Measurements from ENCODE around the gene SMIM20. TPM values are rescaled to one million over a fixed set of nuclear protein-coding genes. Genes with fewer than 3 reads are reported as not detected.

SMIM20 gene
- total and polyA plus RNA-seq, 2 of the 4 experiments (the other 2 are of a cell fraction), result 13.6 to 23.1 TPM

- no peaks in the 10 kb centered on the region for H3K79me1 ChIP-seq (ENCODE audit: low read depth in 1 of 2, low read length in 2 of 2)
- no peak overlapping the region for H4K8ac ChIP-seq (ENCODE audit: low read depth in 2 of 2, low read length in 2 of 2)
- CTCF ChIA-PET, result interaction anchor here (0.7 kb wide), 1 partner anchor 13 kb away, joined by 3 read pairs; no protein-coding TSS in a partner anchor
- no CpG with 5 or more reads among the region's 6 CpGs for WGBS, 2 experiments (ENCODE audit: extremely low coverage in 2 of 2, insufficient read length in 1 of 2)
- H3K4me2 ChIP-seq (ENCODE audit: low read depth, low read length), result no peak overlapping the region
- peaks cover 6% of the 10 kb centered on the region; the same call in 1 of the 2 replicates for H3K9me1 ChIP-seq (ENCODE audit: insufficient read depth, low read length)
- H4K91ac ChIP-seq (ENCODE audit: insufficient read depth, low read depth, low read length), result no peak overlapping the region
- no peaks in the 10 kb centered on the region for H3K36me3 ChIP-seq (ENCODE audit: control insufficient read depth, insufficient read depth, low read length)
- DNase-seq (no peak), ATAC-seq (ENCODE audit: low read depth) (no peak)
- intact Hi-C loops (cut with micrococcal nuclease), result no loop called here
- no peak overlapping the region for H3K56ac ChIP-seq (ENCODE audit: extremely low read depth, insufficient read depth, low read length)
- H2AK5ac ChIP-seq (ENCODE audit: low read depth, low read length), result no peak overlapping the region
- in situ Hi-C loops (cut with MboI; ENCODE audit: low sequenced_read_pairs), result no loop called here
- H2BK120ac ChIP-seq (ENCODE audit: low read depth, low read length), result no peak overlapping the region
- no peak for TF ChIP-seq FOS (IDR thresholded peaks at IDR 0.05; ENCODE audit: low read depth, low read length)
- no peak for TF ChIP-seq RFX5 (IDR thresholded peaks at IDR 0.05; ENCODE audit: low read depth, low read length)
- TF ChIP-seq MXI1 (IDR thresholded peaks at IDR 0.05; ENCODE audit: borderline replicate concordance, low read depth, low read length), result no peak
- TF ChIP-seq, protein P1, sequence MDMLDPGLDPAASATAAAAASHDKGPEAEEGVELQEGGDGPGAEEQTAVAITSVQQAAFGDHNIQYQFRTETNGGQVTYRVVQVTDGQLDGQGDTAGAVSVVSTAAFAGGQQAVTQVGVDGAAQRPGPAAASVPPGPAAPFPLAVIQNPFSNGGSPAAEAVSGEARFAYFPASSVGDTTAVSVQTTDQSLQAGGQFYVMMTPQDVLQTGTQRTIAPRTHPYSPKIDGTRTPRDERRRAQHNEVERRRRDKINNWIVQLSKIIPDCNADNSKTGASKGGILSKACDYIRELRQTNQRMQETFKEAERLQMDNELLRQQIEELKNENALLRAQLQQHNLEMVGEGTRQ (IDR thresholded peaks at IDR 0.05; ENCODE audit: low read depth, low read length), result no peak
- TF ChIP-seq CHD1 (IDR thresholded peaks at IDR 0.05; ENCODE audit: low read depth, low read length), result no peak
- TF ChIP-seq MAZ (IDR thresholded peaks at IDR 0.05; ENCODE audit: borderline replicate concordance, low read depth, low read length), result no peak
- TF ChIP-seq BHLHE40 (IDR thresholded peaks at IDR 0.05; ENCODE audit: low read depth, low read length), result no peak
- no peak for TF ChIP-seq SMC3 (IDR thresholded peaks at IDR 0.05; ENCODE audit: low read depth, low read length)
- TF ChIP-seq ELK1 (IDR thresholded peaks at IDR 0.05; ENCODE audit: borderline replicate concordance, low read depth, low read length), result no peak
- TF ChIP-seq CEBPB (IDR thresholded peaks at IDR 0.05; ENCODE audit: low read depth, low read length), result no peak
- TF ChIP-seq NFE2L2 (IDR thresholded peaks at IDR 0.05; ENCODE audit: low read depth, low read length), result no peak
- no peak for TF ChIP-seq POLR2A (IDR thresholded peaks at IDR 0.05; ENCODE audit: low read depth, low read length)
- no peak for TF ChIP-seq RAD21 (IDR thresholded peaks at IDR 0.05; ENCODE audit: low read length)
- no peak for TF ChIP-seq CTCF (conservative IDR thresholded peaks at IDR 0.05; ENCODE audit: low read depth, low read length)
- TF ChIP-seq MAFK (IDR thresholded peaks at IDR 0.05; ENCODE audit: low read depth, low read length), result no peak
- TF ChIP-seq RCOR1 (IDR thresholded peaks at IDR 0.05; ENCODE audit: insufficient replicate concordance, low read length), result no peak
- H3K9me3 ChIP-seq (ENCODE audit: control insufficient read depth, insufficient read depth, low read length), result no peaks in the 10 kb centered on the region
- H3K4ac ChIP-seq (ENCODE audit: low read depth, low read length), result no peak overlapping the region
- peaks cover 1% of the 10 kb centered on the region; the same call in 1 of the 2 replicates for H3K4me1 ChIP-seq (ENCODE audit: control insufficient read depth, insufficient read depth, low read length)
- H3K23ac ChIP-seq (ENCODE audit: low read depth, low read length), result no peak overlapping the region
- no peaks in the 10 kb centered on the region for H4K20me1 ChIP-seq (ENCODE audit: insufficient read depth, low read length)
- H2AK9ac ChIP-seq (replicated peaks; ENCODE audit: low read depth, low read length, poor library complexity), result no peak overlapping the region
- H3K27me3 ChIP-seq (ENCODE audit: control insufficient read depth, insufficient read depth, low read length), result peaks cover 27% of the 10 kb centered on the region
- H3K14ac ChIP-seq (replicated peaks; ENCODE audit: low read depth, low read length), result no peak overlapping the region
- dilution Hi-C loops (cut with HindIII; ENCODE audit: low sequenced_read_pairs, unreplicated experiment), result no loop called here
- H2BK15ac ChIP-seq (ENCODE audit: low read depth, low read length), result no peak overlapping the region
- H2BK5ac ChIP-seq (ENCODE audit: low read depth, low read length, poor library complexity, severe bottlenecking), result no peak overlapping the region
- no TSS peak for BruUV-seq (replicated peaks)
- H3K27ac ChIP-seq (ENCODE audit: insufficient read depth, low read length), result no peak overlapping the region
- H3K4me3 ChIP-seq (ENCODE audit: insufficient read depth, low read depth, low read length), result no peak overlapping the region
- POLR2A ChIA-PET (ENCODE audit: unreplicated experiment), result interaction anchor here (0.6 kb wide), 1 partner anchor 13 kb away, joined by 8 read pairs; no protein-coding TSS in a partner anchor
- no peak overlapping the region for H2AFZ ChIP-seq (replicated peaks; ENCODE audit: low read length, poor library complexity)
- no peak overlapping the region for H3K18ac ChIP-seq (ENCODE audit: low read depth, low read length)
- no peak overlapping the region for H4K5ac ChIP-seq (ENCODE audit: low read depth, low read length)
- no peak overlapping the region for H3K9ac ChIP-seq (ENCODE audit: low read depth, low read length)
- H2BK20ac ChIP-seq (ENCODE audit: low read depth, low read length), result no peak overlapping the region
Observed at GRCh38 chr4:25951390-25951952, 37.5 kb downstream of the SMIM20 start.

Data from IMR-90 (cell line).